GM19324 (cell line): ENCODE measurements around the gene DNMT3A.

Source experiments
- ATAC-seq: cut with Tn5 transposase; IDR thresholded peaks from one replicate; pipeline ENCODE4 v1.9.1; 2021; ENCODE audit warnings: mild to moderate bottlenecking, moderate library complexity; ENCODE audit not compliant: unreplicated experiment, low FRiP score

Gene DNMT3A

GRCh38 chr2:25341753-25342371 lies at the start of gene DNMT3A:
DNMT3A (minus strand) TSS chr2:25341925; CDS start chr2:25313984, 27,941 bp downstream.
- ATAC-seq, result peak; percentile 45

- ATAC-seq, result no peak
These were observed 47.4 kb upstream of the DNMT3A start for GRCh38 chr2:25389161-25389560.

- peak; percentile 49 for ATAC-seq
These were observed 46.8 kb upstream of the DNMT3A start for GRCh38 chr2:25388491-25388890.

- ATAC-seq, result no peak
These were observed 46.2 kb upstream of the DNMT3A start for GRCh38 chr2:25387876-25388449.

- ATAC-seq, result no peak
These were observed 45.5 kb upstream of the DNMT3A start for GRCh38 chr2:25386971-25387875.

GRCh38 chr2:25385910-25386309 lies 44.2 kb upstream of the DNMT3A start:
- ATAC-seq, result no peak

GRCh38 chr2:25383806-25384205 lies 42.1 kb upstream of the DNMT3A start:
- ATAC-seq, result no peak

- no peak for ATAC-seq
These were observed 39.8 kb upstream of the DNMT3A start for GRCh38 chr2:25381502-25381901.

- ATAC-seq, result no peak
These were observed 39.1 kb upstream of the DNMT3A start for GRCh38 chr2:25380586-25381375.

GRCh38 chr2:25380023-25380422 lies 38.3 kb upstream of the DNMT3A start:
- ATAC-seq, result no peak

GRCh38 chr2:25379535-25379934 lies 37.8 kb upstream of the DNMT3A start:
- no peak for ATAC-seq

- no peak for ATAC-seq
These were observed 37.2 kb upstream of the DNMT3A start for GRCh38 chr2:25378731-25379490.

- ATAC-seq, result no peak
These were observed 36.2 kb upstream of the DNMT3A start for GRCh38 chr2:25377822-25378421.

GRCh38 chr2:25376750-25377621 lies 35.3 kb upstream of the DNMT3A start:
- ATAC-seq, result peak; percentile 92

- ATAC-seq, result no peak
These were observed 34.3 kb upstream of the DNMT3A start for GRCh38 chr2:25375989-25376545.

- no peak for ATAC-seq
These were observed 33.8 kb upstream of the DNMT3A start for GRCh38 chr2:25375371-25375988.

- no peak for ATAC-seq
These were observed 33.1 kb upstream of the DNMT3A start for GRCh38 chr2:25374827-25375226.

- no peak for ATAC-seq
These were observed 32.7 kb upstream of the DNMT3A start for GRCh38 chr2:25374411-25374810.
